ENCODE results near the gene PCDH18.

- TF ChIP-seq CTCF (IDR thresholded peaks at IDR 0.05) (no peak), ZFX (IDR thresholded peaks at IDR 0.05; ENCODE audit: borderline replicate concordance) (no peak)
These were observed 60.4 kb downstream of the PCDH18 start for GRCh38 chr4:137471895-137472294.
